ENCODE data around the gene VWA5A.

- TF ChIP-seq CTCF (IDR thresholded peaks at IDR 0.05), result no peak
- no peak for TF ChIP-seq POLR2A (IDR thresholded peaks at IDR 0.05)
- no peak for TF ChIP-seq POLR2AphosphoS5 (IDR thresholded peaks at IDR 0.05)
These were observed 32.7 kb downstream of the VWA5A start for GRCh38 chr11:124147951-124148350.
